ENCODE data around the gene VCAN.

- TF ChIP-seq FOXA1 (IDR thresholded peaks at IDR 0.05): no peak
- no peak for TF ChIP-seq BHLHE40 (IDR thresholded peaks at IDR 0.05; ENCODE audit: borderline replicate concordance)
- no peak for TF ChIP-seq ARNT (IDR thresholded peaks at IDR 0.05)
- TF ChIP-seq NFRKB (IDR thresholded peaks at IDR 0.05): no peak
- no peak for TF ChIP-seq TARDBP (IDR thresholded peaks at IDR 0.05)
- TF ChIP-seq ELF4 (IDR thresholded peaks at IDR 0.05): no peak
- TF ChIP-seq CTBP1 (IDR thresholded peaks at IDR 0.05; ENCODE audit: borderline replicate concordance): no peak
- no peak for TF ChIP-seq FOXM1 (IDR thresholded peaks at IDR 0.05; ENCODE audit: borderline replicate concordance)
- no peak for TF ChIP-seq PKNOX1 (IDR thresholded peaks at IDR 0.05)
- no peak for TF ChIP-seq SP1 (IDR thresholded peaks at IDR 0.05)
- TF ChIP-seq SUZ12 (IDR thresholded peaks at IDR 0.05): no peak
Observed at GRCh38 chr5:83576341-83576740, 104.8 kb downstream of the VCAN start.
